HG03064 (cell line): ENCODE data around the gene BCAN.

Experiments
- ATAC-seq: cut with Tn5 transposase; IDR thresholded peaks from one replicate; pipeline ENCODE4 v1.9.1; 2021; ENCODE audit warnings: low read depth; ENCODE audit not compliant: unreplicated experiment

BCAN gene

DNA sequence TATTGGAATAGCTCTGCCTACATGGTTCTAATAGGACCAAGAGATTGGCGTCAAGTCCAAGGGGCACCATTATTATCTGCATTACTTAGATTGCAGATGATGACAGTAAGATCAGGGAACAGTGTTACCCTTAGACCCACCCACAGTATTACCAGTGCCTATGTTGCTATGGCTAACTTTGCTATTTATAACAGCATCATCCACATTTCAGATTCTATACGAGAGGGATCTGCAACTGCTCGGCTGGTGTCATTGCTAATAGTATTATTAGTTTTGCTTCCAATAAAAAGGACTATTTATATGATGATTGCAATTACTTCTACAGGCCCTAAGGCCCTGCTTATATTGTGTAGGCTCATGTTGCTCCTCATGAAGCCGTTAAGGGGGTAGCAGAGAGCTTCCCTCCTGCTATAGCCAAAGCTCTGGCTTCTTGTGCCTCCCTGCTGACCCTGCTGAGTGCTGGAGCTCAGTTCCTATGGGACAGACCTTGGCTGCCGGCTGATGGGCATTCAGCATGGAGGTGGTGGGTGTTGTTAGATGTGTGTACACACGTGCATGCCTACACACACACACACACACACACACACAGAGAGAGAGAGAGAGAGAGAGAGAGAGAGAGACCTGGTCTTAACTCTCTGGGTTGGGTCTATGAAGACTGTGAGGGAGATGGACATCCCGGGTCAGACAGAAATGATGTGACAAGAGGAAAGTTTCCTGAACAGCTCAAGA is 1.3 kb downstream of the BCAN start:
- no peak for ATAC-seq

DNA sequence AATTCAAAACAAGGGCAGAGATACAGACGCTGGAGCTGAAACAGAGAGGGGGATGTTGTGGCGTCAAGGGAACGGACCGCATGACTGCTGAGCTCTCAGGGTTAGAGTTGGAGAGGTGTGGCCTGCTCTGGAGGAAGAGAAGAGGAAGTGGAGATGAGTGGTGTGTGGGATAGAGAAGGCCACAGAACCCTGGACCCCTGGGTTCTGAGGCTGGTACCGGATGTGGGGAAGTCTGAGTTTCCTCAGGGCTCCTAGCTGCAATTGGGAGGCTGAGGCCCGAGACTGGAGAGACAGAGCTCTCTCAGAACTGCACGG is 1.8 kb downstream of the BCAN start:
- ATAC-seq = no peak

DNA sequence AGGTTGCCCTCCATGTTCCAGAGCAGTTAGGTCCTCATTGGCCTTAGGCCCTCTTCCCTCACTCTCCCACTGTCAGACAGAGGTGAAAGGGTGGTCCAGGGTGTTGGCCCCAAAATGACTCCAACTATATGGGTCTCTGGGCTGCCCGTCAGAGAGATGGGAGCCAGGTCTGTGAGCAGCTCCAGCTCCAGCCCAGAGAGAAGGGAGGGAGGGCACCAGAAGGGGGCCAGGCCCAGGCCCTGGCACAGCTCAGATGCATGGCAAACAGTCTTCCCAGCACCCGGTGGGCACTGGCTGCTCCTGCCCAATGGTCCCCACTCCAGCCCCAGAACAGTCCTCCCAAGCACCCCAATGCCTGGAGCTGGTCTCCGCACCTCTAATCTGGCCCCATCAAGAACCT is 2.2 kb downstream of the BCAN start:
- ATAC-seq = no peak

DNA sequence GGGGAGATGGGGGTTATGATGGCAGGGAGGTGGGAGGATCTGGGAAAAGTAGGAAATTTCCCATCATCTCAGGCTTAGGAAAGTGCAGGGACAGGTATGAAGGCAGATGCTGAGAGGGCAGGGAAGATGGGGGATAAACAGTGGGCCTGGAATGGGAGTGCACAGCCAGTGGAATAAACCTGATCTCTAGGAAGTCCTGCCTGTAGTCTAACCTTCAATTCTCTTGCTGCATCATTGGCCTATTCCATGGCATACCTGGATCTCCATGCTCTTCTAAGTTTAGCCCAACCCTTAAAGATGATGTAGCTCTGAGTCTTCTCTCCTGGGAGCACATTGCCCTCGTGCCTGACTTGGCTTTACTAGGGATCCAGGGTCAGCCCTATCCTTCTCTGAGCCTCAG is 2.7 kb downstream of the BCAN start:
- no peak for ATAC-seq

DNA sequence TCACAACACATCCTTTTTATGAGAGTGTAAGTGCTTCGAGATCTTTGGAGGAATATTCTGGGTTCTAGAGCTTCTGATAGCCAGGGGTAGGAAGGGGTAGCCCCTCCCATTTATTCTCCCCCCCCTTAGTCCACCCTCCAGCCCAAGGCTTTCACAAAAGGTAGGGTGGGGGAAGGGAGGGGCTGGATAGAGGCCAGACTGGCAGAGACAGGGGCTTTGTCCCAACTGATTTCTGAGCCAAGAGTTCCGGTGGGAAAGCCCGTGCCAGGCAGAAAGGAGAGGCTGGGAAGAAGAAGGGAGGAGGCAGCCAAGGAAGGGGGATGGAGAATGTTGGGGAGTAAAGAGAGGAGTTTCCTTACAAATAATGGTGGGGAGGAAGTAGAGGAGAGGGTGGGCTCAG is 3.1 kb downstream of the BCAN start:
- ATAC-seq = no peak

DNA sequence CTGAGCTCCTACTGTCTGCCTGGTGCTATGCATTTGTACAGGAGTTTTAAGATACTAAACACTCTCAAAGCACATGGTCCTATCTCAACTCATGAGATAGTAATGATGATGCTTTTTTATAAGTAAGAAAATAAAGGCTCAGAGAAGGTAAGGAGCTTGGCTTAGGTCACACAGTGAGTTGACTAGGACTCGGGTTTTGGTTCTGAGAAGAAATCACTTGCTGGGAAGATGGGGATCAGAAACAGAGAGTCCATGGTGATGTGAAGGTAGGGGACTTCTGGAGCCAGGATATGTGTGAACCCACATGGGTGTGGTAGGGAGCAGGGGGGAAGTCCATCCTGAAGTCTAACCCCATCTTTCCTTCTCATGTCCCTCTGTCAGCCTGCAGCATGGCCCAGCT is 3.7 kb downstream of the BCAN start:
- ATAC-seq = no peak

DNA sequence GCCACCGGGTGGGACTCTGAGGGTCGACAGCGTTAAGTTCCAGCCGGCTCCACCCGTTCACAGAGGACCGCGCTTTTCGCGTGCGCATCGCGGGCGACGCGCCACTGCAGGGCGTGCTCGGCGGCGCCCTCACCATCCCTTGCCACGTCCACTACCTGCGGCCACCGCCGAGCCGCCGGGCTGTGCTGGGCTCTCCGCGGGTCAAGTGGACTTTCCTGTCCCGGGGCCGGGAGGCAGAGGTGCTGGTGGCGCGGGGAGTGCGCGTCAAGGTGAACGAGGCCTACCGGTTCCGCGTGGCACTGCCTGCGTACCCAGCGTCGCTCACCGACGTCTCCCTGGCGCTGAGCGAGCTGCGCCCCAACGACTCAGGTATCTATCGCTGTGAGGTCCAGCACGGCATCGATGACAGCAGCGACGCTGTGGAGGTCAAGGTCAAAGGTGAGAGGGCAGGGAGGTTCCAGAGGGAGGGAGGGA is 4.9 kb downstream of the BCAN start:
- ATAC-seq = no peak

DNA sequence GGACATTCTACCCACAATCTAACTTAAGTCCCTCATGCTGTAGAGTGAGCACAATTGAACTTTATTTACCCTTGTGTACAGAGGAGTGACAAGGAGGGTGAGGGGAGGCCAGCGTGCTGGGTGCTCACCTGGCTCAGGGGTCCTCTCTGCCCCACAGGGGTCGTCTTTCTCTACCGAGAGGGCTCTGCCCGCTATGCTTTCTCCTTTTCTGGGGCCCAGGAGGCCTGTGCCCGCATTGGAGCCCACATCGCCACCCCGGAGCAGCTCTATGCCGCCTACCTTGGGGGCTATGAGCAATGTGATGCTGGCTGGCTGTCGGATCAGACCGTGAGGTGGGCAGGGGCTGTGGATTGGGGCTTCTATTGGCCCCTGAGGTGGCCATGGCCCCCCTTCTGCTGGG is 5.4 kb downstream of the BCAN start:
- ATAC-seq = no peak

DNA sequence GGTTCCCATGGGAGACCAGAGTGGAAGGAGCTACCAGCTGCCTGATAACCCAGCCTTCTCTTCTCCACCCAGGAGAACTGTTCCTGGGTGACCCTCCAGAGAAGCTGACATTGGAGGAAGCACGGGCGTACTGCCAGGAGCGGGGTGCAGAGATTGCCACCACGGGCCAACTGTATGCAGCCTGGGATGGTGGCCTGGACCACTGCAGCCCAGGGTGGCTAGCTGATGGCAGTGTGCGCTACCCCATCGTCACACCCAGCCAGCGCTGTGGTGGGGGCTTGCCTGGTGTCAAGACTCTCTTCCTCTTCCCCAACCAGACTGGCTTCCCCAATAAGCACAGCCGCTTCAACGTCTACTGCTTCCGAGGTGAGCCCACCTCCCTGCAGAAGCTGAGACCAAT is 6.6 kb downstream of the BCAN start:
- no peak for ATAC-seq

DNA sequence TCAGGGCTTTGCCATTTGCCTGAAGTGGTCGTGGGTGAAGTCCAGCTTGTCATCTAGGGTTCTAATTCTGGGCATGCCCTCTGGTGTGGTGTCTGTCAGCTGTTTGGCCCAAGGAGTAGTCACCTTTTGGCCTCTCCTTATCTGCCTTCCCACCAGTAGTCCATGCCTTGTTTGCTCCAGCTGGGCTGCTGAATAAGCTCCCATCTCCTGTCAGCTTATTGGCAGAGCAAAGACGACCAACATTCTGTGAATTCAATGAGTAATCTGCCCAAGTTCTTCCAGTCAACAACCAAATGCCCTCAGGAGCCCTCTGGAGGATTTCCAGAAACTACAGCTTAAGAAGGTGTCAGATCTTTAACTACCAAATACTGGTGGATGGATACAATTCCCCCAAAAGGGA is 7.0 kb downstream of the BCAN start:
- ATAC-seq = no peak

DNA sequence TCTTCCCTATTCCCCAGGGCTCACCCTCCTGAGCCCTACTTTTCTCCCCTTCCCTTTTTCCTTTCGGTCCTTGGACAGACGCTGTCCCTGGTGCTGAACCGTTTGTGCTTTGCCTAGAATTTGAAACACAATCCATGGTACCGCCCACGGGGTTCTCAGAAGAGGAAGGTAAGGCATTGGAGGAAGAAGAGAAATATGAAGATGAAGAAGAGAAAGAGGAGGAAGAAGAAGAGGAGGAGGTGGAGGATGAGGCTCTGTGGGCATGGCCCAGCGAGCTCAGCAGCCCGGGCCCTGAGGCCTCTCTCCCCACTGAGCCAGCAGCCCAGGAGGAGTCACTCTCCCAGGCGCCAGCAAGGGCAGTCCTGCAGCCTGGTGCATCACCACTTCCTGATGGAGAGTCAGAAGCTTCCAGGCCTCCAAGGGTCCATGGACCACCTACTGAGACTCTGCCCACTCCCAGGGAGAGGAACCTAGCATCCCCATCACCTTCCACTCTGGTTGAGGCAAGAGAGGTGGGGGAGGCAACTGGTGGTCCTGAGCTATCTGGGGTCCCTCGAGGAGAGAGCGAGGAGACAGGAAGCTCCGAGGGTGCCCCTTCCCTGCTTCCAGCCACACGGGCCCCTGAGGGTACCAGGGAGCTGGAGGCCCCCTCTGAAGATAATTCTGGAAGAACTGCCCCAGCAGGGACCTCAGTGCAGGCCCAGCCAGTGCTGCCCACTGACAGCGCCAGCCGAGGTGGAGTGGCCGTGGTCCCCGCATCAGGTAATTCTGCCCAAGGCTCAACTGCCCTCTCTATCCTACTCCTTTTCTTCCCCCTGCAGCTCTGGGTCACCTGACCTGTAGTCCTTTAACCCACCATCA is 10.4 kb downstream of the BCAN start:
- ATAC-seq = no peak

DNA sequence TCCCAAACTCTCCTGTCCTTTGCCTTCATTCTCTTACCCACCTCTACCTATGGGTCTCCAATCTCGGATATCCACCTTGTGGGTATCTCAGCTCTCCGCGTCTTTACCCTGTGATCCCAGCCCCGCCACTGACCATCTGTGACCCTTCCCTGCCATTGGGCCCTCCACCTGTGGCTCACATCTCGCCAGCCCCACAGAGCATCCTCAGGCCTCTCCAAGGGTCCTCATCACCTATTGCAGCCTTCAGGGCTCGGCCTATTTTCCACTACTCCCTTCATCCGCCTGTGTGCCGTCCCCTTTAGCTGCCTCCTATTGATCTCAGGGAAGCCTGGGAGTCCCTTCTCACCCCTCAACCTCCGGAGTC is 11.1 kb downstream of the BCAN start:
- ATAC-seq = no peak

DNA sequence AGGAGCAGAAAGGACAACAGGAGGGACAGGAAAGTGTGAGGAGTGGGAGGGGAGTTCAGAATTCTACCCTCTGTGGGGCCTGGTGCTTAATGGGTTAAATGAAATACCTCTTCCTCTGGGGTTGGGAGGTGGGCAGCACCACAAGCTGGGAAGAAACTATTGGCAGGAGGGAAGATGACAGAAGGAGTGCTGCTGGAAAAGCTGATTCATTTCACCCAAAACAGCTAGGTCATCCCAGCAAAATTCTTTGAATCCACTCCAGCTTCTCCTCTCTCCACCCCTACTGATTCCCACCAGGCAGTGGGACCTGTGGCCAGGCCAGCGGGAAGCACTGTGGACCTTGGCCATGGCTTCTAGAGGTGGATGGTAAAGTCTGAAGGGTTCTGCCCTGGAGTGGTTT is 12.8 kb downstream of the BCAN start:
- ATAC-seq = no peak

DNA sequence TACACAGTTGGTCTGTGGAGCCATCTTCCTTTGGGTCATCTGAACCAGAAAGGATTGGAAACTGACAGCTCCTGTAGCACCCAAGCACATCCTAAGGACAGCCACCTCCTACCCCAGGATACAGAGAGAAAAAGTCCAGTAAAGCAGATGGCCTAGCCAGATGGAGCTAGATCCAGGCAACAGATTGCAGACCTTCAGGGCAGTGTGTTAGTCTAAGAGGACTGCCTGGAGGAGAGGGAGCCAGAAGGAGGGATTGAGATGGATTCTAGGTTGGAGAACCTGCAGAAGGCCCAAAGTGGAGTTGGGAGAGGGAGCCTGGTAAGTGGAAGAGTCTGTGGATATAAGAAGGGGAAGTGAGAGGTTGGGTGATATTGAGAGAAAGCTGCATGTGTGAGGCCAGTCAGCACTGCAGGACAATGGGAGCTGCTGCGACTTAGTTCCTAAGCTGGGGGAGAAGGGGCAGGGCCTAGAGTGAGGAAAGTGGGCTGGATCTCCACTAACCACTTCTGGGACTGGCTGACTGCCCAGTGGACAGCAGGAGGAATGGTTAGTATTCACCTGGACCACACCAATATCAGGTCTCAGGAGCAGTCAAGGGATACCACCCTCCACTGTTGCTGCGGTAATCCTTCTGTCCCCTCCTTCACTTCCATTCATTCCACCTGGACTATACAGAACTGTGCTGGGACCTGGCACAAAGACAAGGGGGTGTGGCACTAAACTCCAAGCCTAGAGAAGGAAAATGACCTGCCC is 13.4 kb downstream of the BCAN start:
- ATAC-seq = no peak

DNA sequence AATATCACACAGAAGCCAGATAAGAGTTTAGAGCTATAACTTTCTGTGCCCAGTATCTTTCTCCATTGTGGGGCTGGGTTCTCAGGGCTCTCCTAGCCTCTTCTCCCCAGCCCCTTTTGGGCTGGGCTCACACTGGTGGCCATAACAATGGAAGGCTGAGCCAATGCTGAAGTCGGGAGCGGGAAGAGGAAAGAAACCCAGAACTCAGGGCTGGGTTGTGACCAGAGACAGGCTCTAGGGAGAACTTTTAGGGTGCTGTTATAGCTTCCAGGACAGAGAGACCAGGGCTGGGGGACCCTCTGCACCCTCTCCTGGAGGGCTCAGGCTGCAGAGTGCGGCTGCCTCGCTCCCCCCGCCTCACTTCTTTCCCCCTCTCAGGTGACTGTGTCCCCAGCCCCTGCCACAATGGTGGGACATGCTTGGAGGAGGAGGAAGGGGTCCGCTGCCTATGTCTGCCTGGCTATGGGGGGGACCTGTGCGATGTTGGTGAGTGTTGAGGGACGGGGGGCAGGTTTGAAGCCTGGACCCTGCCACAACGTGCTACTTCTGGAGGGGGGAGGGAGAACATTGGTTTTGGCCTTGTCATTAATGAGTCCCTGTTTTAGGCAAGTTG is 14.1 kb downstream of the BCAN start:
- no peak for ATAC-seq

DNA sequence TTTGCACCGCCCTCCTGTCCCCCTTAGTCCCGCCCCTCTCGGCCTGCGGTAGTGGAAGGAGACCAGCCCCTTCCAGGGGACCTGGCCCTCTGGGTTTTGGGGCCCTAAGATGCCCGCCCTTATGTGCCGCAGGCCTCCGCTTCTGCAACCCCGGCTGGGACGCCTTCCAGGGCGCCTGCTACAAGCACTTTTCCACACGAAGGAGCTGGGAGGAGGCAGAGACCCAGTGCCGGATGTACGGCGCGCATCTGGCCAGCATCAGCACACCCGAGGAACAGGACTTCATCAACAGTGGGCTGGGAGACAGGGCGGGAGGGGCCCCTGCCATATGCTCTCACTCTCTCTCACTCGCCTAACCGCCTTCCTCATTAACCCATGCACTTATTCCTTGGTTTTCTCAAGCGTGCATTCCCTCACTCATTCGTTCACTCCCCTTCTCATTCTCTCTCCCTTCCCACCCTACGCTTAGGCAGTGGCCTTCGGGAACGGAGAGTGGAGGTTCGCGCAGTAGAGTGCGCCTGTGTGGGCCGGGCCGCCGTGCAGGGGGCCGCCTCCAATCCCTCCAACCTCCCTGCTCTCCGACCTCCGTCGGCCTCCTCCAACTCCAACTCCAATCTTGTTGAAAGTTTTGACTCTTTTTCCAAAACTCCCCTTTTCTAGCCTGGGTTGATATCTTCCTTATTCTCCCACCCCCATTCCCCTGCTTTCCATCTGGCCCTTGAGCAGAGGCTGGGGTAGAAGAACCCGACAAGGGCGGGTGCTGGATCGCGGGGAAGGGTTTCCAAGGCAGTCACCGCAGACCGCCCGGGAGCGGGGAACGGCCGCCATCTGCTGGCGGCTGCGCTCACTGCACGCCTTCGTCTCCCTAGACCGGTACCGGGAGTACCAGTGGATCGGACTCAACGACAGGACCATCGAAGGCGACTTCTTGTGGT is 15.2 kb downstream of the BCAN start:
- no peak for ATAC-seq

DNA sequence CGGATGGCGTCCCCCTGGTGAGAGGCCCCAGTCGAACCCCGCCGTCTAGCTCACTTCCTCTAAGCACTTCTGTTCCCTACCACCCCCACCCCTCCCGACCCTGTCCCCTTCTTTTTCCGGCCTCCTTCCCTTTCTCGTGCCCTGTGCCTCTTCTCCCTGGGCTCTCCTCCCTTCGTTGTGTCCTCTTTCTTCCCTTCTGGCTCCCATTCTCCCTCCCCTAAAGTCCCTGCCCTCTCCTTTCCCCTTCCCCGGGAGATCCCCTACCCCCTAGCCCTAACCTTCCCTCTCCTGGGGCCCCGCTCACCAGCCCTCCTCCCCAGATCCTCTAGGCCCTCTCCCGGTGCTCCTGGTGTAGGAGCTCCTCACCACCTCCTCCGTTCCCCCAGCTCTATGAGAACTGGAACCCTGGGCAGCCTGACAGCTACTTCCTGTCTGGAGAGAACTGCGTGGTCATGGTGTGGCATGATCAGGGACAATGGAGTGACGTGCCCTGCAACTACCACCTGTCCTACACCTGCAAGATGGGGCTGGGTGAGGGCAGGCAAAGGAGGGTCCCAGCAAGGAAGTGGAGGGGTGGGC is 15.9 kb downstream of the BCAN start:
- ATAC-seq = no peak

DNA sequence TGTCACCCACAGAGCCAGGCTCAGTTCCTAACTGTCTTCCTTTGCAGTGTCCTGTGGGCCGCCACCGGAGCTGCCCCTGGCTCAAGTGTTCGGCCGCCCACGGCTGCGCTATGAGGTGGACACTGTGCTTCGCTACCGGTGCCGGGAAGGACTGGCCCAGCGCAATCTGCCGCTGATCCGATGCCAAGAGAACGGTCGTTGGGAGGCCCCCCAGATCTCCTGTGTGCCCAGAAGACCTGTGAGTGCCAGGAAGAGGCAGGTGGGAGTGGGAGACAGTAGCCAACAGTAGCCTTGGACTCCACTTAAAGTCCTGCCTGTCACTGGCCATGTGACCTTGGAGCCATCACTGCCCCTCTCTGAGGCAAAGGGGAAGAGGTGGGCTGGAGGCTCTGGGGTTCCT is 16.6 kb downstream of the BCAN start:
- ATAC-seq = no peak

DNA sequence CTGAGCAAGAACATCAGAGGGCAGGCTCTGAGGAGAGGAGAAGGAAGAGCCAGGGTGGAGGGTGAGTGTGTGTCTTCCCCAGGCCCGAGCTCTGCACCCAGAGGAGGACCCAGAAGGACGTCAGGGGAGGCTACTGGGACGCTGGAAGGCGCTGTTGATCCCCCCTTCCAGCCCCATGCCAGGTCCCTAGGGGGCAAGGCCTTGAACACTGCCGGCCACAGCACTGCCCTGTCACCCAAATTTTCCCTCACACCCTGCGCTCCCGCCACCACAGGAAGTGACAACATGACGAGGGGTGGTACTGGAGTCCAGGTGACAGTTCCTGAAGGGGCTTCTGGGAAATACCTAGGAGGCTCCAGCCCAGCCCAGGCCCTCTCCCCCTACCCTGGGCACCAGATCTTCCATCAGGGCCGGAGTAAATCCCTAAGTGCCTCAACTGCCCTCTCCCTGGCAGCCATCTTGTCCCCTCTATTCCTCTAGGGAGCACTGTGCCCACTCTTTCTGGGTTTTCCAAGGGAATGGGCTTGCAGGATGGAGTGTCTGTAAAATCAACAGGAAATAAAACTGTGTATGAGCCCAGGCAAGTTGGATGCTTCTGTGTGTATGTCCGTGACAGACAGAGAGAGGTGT is 17.1 kb downstream of the BCAN start:
- no peak for ATAC-seq
